GM23248 (cell line): ENCODE measurements around the gene IFT88. TPM values are rescaled to one million over a fixed set of nuclear protein-coding genes. Genes with fewer than 3 reads are reported as not detected.

Experiments
- DNase-seq: peaks from one replicate; pipeline ENCODE4 v3.0.0-alpha.2; 2015
- H2AFZ ChIP-seq: fragments of 200-600 bp; sonication (generic); 2 replicates; pipeline ENCODE4 v1.6.1; 2016; ENCODE audit warnings: antibody characterized with exemption
- H3F3A ChIP-seq: fragments of 200-600 bp; sonication (generic); 2 replicates; pipeline ENCODE4 v1.6.1; 2016; ENCODE audit warnings: mild to moderate bottlenecking, antibody characterized with exemption, mixed run types; ENCODE audit not compliant: insufficient read depth
- H3K27ac ChIP-seq: fragments of 200-600 bp; sonication (generic); 2 replicates; pipeline ENCODE4 v1.5.1; 2016; ENCODE audit warnings: mild to moderate bottlenecking
- H3K27me3 ChIP-seq: fragments of 200-600 bp; sonication (generic); replicated peaks from 2 replicates; pipeline ENCODE4 v1.6.1; 2016; ENCODE audit warnings: mild to moderate bottlenecking; ENCODE audit not compliant: insufficient read depth
- H3K36me3 ChIP-seq: fragments of 200-600 bp; sonication (generic); 2 replicates; pipeline ENCODE4 v1.6.1; 2016; ENCODE audit warnings: low read depth, mild to moderate bottlenecking
- H3K4me1 ChIP-seq: fragments of 200-600 bp; sonication (generic); 2 replicates; pipeline ENCODE4 v1.6.1; 2016; ENCODE audit warnings: mild to moderate bottlenecking; ENCODE audit not compliant: insufficient read depth
- H3K4me2 ChIP-seq: fragments of 200-600 bp; sonication (generic); one replicate; pipeline ENCODE4 v1.6.1; 2016; ENCODE audit warnings: mild to moderate bottlenecking; ENCODE audit not compliant: unreplicated experiment
- H3K4me3 ChIP-seq: fragments of 200-600 bp; sonication (generic); 2 replicates; pipeline ENCODE4 v1.5.1; 2016; ENCODE audit warnings: mild to moderate bottlenecking
- H3K79me2 ChIP-seq: fragments of 200-600 bp; sonication (generic); 2 replicates; pipeline ENCODE4 v1.6.1; 2016; ENCODE audit warnings: mild to moderate bottlenecking; ENCODE audit not compliant: insufficient read depth
- H3K9ac ChIP-seq: fragments of 200-600 bp; sonication (generic); 2 replicates; pipeline ENCODE4 v1.6.1; 2016; ENCODE audit warnings: mild to moderate bottlenecking
- H3K9me2 ChIP-seq: fragments of 200-600 bp; sonication (generic); 2 replicates; pipeline ENCODE4 v1.6.1; 2016; ENCODE audit warnings: mixed run types, mild to moderate bottlenecking, moderate library complexity; ENCODE audit not compliant: insufficient read depth
- H3K9me3 ChIP-seq: fragments of 200-600 bp; sonication (generic); one replicate; pipeline ENCODE4 v1.6.1; 2017; ENCODE audit warnings: low read depth
- H4K20me1 ChIP-seq: fragments of 200-600 bp; sonication (generic); 2 replicates; pipeline ENCODE4 v1.6.0; 2016; ENCODE audit not compliant: insufficient read depth
- EZH2 ChIP-seq: fragments of 200-600 bp; sonication (generic); IDR thresholded peaks from 2 replicates; pipeline ENCODE4 v1.6.1; 2018; ENCODE audit warnings: antibody characterized with exemption, mild to moderate bottlenecking; ENCODE audit not compliant: insufficient read depth, poor library complexity, severe bottlenecking
- EZH2phosphoT487 ChIP-seq: fragments of 200-600 bp; sonication (generic); IDR thresholded peaks from 2 replicates; pipeline ENCODE4 v1.6.1; 2018; ENCODE audit warnings: antibody characterized with exemption, moderate library complexity, mild to moderate bottlenecking, low read depth; ENCODE audit not compliant: insufficient read depth
- WGBS, 2 experiments: methylation state at CpG; one replicate each; pipeline ENCODE4 v1.1.6; 2015 to 2017; ENCODE audit warnings: low lambda C conversion rate in 2 of 2, low coverage in 1 of 2; ENCODE audit errors: missing lambda C conversion rate in 2 of 2; 5-methylcytosine and 5-hydroxymethylcytosine counted together
- in situ Hi-C: fragments of 300-500 bp; cut with MboI; formaldehyde crosslinking; loops from 2 replicates; pipeline ENCODE4 v1.15.0; 2020
- polyA plus RNA-seq: library from polyadenylated mRNA; unstranded; fragments of >200 nt; fragmentation: Nextera tagmentation; extraction: Ambion mirVana; gene quantifications from 2 replicates; pipeline ENCODE4 v1.2.1, GENCODE V29; 2016
- total RNA-seq: library from RNA; depleted of rRNA; stranded (reverse); fragments of >200 nt; shearing (Covaris generic); gene quantifications from 2 replicates; pipeline ENCODE4 v1.2.3, GENCODE V29; 2014

Gene IFT88
- total and polyA plus RNA-seq, 2 experiments from 2014 or later, result 10.3 to 11.4 TPM

GRCh38 chr13:20607015-20607414 lies 40.1 kb downstream of the IFT88 start:
- no peaks in the 10 kb centered on the region for H3K79me2 ChIP-seq
- no peak overlapping the region for H3K9ac ChIP-seq
- H3K27me3 ChIP-seq, result no peaks in the 10 kb centered on the region
- H4K20me1 ChIP-seq, result no peaks in the 10 kb centered on the region
- DNase-seq, result no peak
- in situ Hi-C loops, result no loop called here
- H3K4me2 ChIP-seq, result no peak overlapping the region
- H2AFZ ChIP-seq, result no peak overlapping the region
- TF ChIP-seq EZH2, result no peak
- no peak for TF ChIP-seq EZH2phosphoT487
- H3K27ac ChIP-seq, result no peak overlapping the region
- H3F3A ChIP-seq, result peaks cover 17% of the 10 kb centered on the region
- no peaks in the 10 kb centered on the region for H3K9me2 ChIP-seq
- H3K36me3 ChIP-seq, result no peaks in the 10 kb centered on the region
- no peaks in the 10 kb centered on the region for H3K9me3 ChIP-seq
- H3K4me1 ChIP-seq, result peaks cover 11% of the 10 kb centered on the region
- WGBS, 2 experiments, result 97% methylated on average over 15 of the region's 15 CpGs
- H3K4me3 ChIP-seq, result no peak overlapping the region

GRCh38 chr13:20608438-20609020 lies 41.6 kb downstream of the IFT88 start:
- peak overlapping the region; percentile 36 for H3K9ac ChIP-seq
- H3K9me2 ChIP-seq, result no peaks in the 10 kb centered on the region
- H3K4me2 ChIP-seq, result peak overlapping the region; percentile 25
- H3K27me3 ChIP-seq, result no peaks in the 10 kb centered on the region
- peaks cover 11% of the 10 kb centered on the region for H3K4me1 ChIP-seq
- DNase-seq, result peak; percentile 3
- in situ Hi-C loops, result no loop called here
- H3K36me3 ChIP-seq, result no peaks in the 10 kb centered on the region
- 81 to 92% methylated on average over 9 to 10 of the region's 10 CpGs for WGBS, 2 experiments
- no peak overlapping the region for H3K4me3 ChIP-seq
- no peaks in the 10 kb centered on the region for H4K20me1 ChIP-seq
- no peak overlapping the region for H2AFZ ChIP-seq
- H3K79me2 ChIP-seq, result no peaks in the 10 kb centered on the region
- no peaks in the 10 kb centered on the region for H3K9me3 ChIP-seq
- H3K27ac ChIP-seq, result peak overlapping the region; percentile 48
- no peak for TF ChIP-seq EZH2phosphoT487
- no peak for TF ChIP-seq EZH2
- peaks cover 17% of the 10 kb centered on the region for H3F3A ChIP-seq

GRCh38 chr13:20609145-20609544 lies 42.2 kb downstream of the IFT88 start:
- no peaks in the 10 kb centered on the region for H3K79me2 ChIP-seq
- H3K9me3 ChIP-seq, result no peaks in the 10 kb centered on the region
- H3K9me2 ChIP-seq, result no peaks in the 10 kb centered on the region
- H2AFZ ChIP-seq, result no peak overlapping the region
- H3K27me3 ChIP-seq, result no peaks in the 10 kb centered on the region
- H4K20me1 ChIP-seq, result no peaks in the 10 kb centered on the region
- H3K9ac ChIP-seq, result peak overlapping the region; percentile 36
- H3K4me3 ChIP-seq, result no peak overlapping the region
- H3F3A ChIP-seq, result peaks cover 17% of the 10 kb centered on the region
- peak; percentile 87 for DNase-seq
- TF ChIP-seq EZH2 (no peak), EZH2phosphoT487 (no peak)
- H3K36me3 ChIP-seq, result no peaks in the 10 kb centered on the region
- peaks cover 11% of the 10 kb centered on the region for H3K4me1 ChIP-seq
- WGBS, 2 experiments, result 23 to 27% methylated on average over 6 of the region's 6 CpGs
- in situ Hi-C loops, result no loop called here
- H3K27ac ChIP-seq, result peak overlapping the region; percentile 48
- H3K4me2 ChIP-seq, result peak overlapping the region; percentile 30

GRCh38 chr13:20610006-20610405 lies 43.0 kb downstream of the IFT88 start:
- Histone ChIP-seq H4K20me1 (no peaks in the 10 kb centered on the region), H3F3A (peaks cover 17% of the 10 kb centered on the region), H3K27ac (no peak overlapping the region), H3K4me3 (no peak overlapping the region), H3K9me3 (no peaks in the 10 kb centered on the region), H2AFZ (no peak overlapping the region), H3K9me2 (no peaks in the 10 kb centered on the region), H3K4me2 (no peak overlapping the region), H3K9ac (no peak overlapping the region), H3K27me3 (no peaks in the 10 kb centered on the region), H3K36me3 (no peaks in the 10 kb centered on the region), H3K79me2 (no peaks in the 10 kb centered on the region), H3K4me1 (peaks cover 11% of the 10 kb centered on the region)
- no peak for DNase-seq
- TF ChIP-seq EZH2, result no peak
- TF ChIP-seq EZH2phosphoT487, result no peak
- WGBS, 2 experiments, result 88 to 93% methylated on average over 4 of the region's 4 CpGs
- in situ Hi-C loops, result no loop called here
